GM12865 (cell line): ENCODE results near the gene SLC25A26.

Experiments
- DNase-seq: peaks from one replicate; pipeline ENCODE4 v3.0.0; 2010; ENCODE audit warnings: low read depth
- H3K4me3 ChIP-seq: 2 replicates; pipeline ENCODE4 v1.5.1; 2011; ENCODE audit warnings: mild to moderate bottlenecking, low read depth, low read length, control low read depth
- CTCF ChIP-seq: IDR thresholded peaks from 2 replicates; pipeline ENCODE4 v1.5.1; 2011; ENCODE audit warnings: low read length, control low read depth, low read depth, inconsistent platforms; ENCODE audit not compliant: insufficient read depth; ENCODE audit errors: missing control alignments

The SLC25A26 gene

DNA sequence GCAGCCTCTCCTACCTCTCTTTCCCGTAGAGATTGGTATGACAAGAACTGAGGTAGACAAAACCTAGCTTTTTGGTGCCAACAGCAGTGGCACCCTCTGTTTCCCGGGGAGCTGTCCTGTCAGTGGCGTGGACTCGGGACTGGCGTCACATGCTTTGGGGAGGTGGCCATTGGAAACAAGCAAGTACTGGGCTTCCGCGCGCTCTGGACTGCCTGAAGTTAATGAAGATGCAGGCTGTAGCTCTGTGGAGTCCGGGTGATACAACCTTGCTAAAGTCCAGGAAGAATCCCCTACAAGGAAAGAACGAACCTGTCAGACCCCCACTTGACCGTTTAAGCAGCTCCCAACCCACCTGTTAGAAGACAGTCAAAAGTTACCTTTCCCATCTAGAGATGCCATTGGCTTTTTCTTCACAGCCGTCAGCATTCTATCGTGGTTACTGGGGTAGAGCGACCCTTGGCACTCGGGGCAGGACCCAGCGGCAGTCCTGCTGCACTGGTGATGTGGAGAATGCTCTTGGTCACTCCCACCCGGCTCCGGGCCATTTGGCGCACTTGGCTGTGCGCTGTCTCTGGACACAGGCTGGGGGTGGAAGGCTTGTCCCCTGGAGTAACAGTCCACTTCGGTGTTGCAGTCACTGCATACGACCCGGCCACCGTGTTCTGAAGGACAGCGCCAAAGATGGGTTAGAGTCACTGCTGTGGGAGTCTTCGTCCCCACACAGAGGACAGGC lies 159.6 kb downstream of the SLC25A26 start:
- TF ChIP-seq CTCF: no peak
- H3K4me3 ChIP-seq: no peak overlapping the region
- no peak for DNase-seq

DNA sequence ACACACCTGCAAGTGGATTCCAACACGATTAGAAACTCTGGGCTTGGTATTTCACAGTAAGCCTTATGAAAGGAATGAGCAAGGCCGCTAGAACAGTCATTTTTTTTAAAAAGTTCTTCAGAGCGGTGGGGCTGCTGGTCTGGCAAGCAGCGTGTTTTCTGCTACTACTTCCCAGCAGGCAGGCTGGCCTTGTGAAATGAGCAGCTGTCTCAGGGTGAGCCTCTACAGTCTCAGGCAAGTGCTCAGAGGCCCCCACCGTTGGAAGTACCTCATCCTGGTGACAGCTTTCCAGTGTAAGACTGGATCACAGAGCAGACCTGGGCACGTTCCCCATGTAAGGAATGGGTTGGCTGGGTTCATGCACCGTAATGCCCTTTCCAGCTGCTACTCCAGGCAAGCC lies 160.8 kb downstream of the SLC25A26 start:
- no peak for DNase-seq
- no peak for TF ChIP-seq CTCF
- no peak overlapping the region for H3K4me3 ChIP-seq

- no peak for TF ChIP-seq CTCF
- DNase-seq: no peak
- H3K4me3 ChIP-seq: no peak overlapping the region
Observed at GRCh38 chr3:66382142-66382541, 161.3 kb downstream of the SLC25A26 start.

DNA sequence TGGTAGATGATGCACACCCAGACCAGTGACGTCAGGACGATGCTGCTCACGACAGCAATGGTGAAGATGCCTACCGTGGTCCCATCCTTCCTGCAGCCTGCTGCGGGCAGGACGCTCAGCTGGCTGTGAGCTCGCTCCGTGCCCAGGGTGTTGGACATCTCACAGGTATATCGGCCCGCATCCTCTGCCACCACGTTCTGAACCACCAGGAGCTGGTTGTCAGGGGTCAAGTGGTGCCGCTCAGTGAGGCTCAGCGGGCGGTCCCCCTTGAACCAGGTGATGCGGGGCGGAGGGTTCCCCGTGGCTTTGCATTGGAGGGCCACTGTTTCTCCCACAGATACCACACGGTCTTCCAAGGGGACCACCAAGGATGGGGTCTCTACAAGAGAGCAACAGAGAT lies 162.2 kb downstream of the SLC25A26 start:
- DNase-seq: no peak
- H3K4me3 ChIP-seq: no peak overlapping the region
- no peak for TF ChIP-seq CTCF

DNA sequence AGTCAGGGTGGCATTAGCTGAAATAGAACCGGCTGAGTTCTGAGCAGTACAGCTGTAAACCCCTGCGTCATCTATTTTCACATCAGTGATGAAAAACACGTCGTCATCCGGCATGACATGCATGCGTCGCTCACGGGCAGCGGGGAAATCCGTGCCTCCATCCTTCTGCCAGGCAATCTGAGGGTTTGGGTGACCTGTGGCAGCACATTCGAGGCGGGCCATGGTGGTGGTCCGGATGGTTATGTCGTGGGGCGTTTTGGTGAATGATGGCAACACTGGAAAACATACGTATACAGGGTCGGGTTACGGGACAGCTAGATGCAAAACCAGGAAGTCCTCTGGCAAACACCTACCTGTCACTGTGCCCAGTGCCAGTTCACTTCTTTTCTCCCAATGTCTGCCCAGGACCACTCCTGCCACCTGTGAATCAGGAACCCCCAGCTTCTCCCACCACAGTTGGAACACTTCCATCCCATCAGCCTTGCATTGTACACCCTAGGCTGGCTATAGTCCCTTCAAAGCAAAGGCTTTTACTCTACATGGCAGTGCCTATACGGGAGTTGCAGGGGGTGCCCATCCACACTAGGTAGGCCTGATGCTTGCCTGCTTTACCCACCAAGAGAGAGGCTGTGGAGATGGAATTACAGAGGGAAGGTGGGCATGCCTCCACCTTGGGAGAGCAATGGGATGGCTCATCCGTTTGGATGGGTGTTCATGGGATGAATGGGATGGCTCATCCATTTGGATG lies 163.4 kb downstream of the SLC25A26 start:
- DNase-seq: no peak
- no peak for TF ChIP-seq CTCF

DNA sequence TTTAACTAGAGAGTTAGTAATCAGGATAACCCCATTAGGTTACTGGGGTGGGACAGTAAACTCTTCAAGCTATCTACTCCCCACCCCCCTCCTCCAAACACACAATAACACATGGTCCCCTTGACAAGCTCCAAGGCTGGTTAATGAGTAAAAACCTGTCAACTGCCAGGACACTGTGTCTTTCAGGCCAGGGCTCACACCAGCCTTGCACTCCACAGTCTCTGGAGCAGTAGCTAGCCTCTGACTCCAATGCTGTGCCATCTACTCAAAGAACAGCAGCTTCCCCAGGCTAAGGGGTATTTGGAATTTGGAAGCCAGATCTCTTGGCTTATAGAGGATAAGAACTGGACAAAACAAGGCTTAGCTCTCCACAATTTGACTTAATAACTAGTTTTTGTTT lies 164.3 kb downstream of the SLC25A26 start:
- DNase-seq: no peak
- no peak for TF ChIP-seq CTCF
- H3K4me3 ChIP-seq: no peak overlapping the region

More for the DNA sequence above, 163.4 kb downstream of the SLC25A26 start:
- H3K4me3 ChIP-seq: no peak overlapping the region
